Naive thymus-derived CD8-positive, alpha-beta T cell (primary cell): Measurements from ENCODE around the gene CATSPER4. TPM values are rescaled to one million over a fixed set of nuclear protein-coding genes. Genes with fewer than 3 reads are reported as not detected.
"Not testable (repeated sequence)": the region's sequence is repeated elsewhere in the genome, so short reads cannot be mapped to it uniquely, and the experiment has no call there.

ENCODE experiments used
- ATAC-seq, 2 donors: fragments of 150-1000 bp; cut with Tn5 transposase in 1 of 2; sonication (Bioruptor Pico), chemical (Tn5 transposase) in 1 of 2; 1 replicate in 1 of 2; 2 replicates in 1 of 2; pipeline ENCODE4 v1.10.0; 2021; ENCODE audit warnings: mild to moderate bottlenecking in 2 of 2, moderate library complexity in 2 of 2
- POLR2A ChIA-PET: fragments of 350-600 bp; sonication (Branson Sonifier 250); formaldehyde crosslinking; loops from one replicate; lab custom pipeline; 2021; ENCODE audit warnings: antibody characterized with exemption; lab: Charles Lee
- DNase-seq, 10 donors: peaks; one replicate each; pipeline versions ENCODE4 v3.0.0 to v3.0.0-alpha.2; 2020 to 2022
- H3K27ac Mint-ChIP-seq, 10 donors: one replicate each; pipeline ENCODE4 v1.8.0; 2020 to 2022; ENCODE audit warnings: mild to moderate bottlenecking in 10 of 10, mixed read lengths in 10 of 10, moderate library complexity in 4 of 10, inconsistent platforms in 1 of 10
- H3K27me3 Mint-ChIP-seq, 5 donors: one replicate each; pipeline ENCODE4 v1.8.0; 2021 to 2022; ENCODE audit warnings: mixed read lengths in 5 of 5
- H3K36me3 Mint-ChIP-seq, 3 donors: one replicate each; pipeline ENCODE4 v1.8.0; 2020 to 2022; ENCODE audit warnings: mixed read lengths in 3 of 3, mild to moderate bottlenecking in 2 of 3, inconsistent platforms in 1 of 3
- H3K4me1 Mint-ChIP-seq, 4 donors: one replicate each; pipeline ENCODE4 v1.8.0; 2021 to 2022; ENCODE audit warnings: mixed read lengths in 4 of 4
- H3K4me3 Mint-ChIP-seq, 10 donors: one replicate each; pipeline ENCODE4 v1.8.0; 2020 to 2022; ENCODE audit warnings: mild to moderate bottlenecking in 10 of 10, mixed read lengths in 10 of 10, moderate library complexity in 6 of 10, inconsistent platforms in 1 of 10
- H3K9me3 Mint-ChIP-seq, 9 donors: one replicate each; pipeline ENCODE4 v1.8.0; 2020 to 2022; ENCODE audit warnings: mixed read lengths in 9 of 9, mild to moderate bottlenecking in 3 of 9, inconsistent platforms in 1 of 9, moderate library complexity in 1 of 9
- polyA plus RNA-seq, 3 donors: library from polyadenylated mRNA; unstranded; fragments of 300-500 nt; fragmentation: Illumina TruSeq; gene quantifications; one replicate each; pipeline ENCODE4 v1.2.3, GENCODE V29; 2021
- total RNA-seq, 8 experiments: library from RNA in 2 of 8; stranded (reverse) in 2 of 8; gene quantifications; one replicate each; pipeline ENCODE4 v1.2.3 and lab custom pipeline; 2021 to 2026

CATSPER4 gene
- total and polyA plus RNA-seq, 5 experiments from 2014 or later: not detected

DNA sequence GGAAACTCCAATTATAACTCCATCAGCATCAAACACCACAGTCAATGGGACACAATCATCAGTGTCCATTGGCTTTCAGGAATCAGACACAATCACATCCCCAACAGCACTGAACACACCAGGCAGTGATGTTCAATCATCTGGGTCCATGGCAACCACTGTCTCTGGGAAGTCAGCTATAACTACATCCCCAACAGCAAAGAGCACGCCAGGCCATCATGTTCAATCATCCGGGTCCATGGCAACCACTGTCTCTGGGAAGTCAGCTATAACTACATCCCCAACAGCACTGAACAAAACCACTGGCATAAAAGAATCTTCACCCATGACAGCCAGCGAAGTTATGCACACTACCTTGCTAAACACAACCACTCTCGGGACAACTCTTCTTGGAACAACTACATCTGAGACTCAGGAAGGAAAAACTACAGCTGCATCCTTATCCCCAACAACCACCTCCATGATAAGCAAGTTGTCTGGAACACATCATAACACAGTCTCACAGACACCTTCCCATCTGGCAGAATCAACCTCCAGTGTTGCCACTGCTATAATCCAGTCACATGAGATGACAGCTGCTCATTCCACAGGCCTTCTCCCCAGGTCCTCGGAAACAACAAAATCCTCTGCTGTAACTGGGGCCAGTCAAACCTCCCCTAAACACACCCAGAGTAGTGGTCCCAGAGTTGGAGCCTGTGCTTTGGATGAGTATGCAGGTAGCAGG is 19.9 kb downstream of the CATSPER4 start:
- Mint-ChIP-seq H3K27me3 (no peaks in the 10 kb centered on the region), H3K36me3 (no peaks in the 10 kb centered on the region), H3K4me3 (no peak overlapping the region), H3K9me3 (no peaks in the 10 kb centered on the region), H3K27ac (no peak overlapping the region), H3K4me1 (no peaks in the 10 kb centered on the region)
- DNase-seq: no peak
- ATAC-seq: no peak
- POLR2A ChIA-PET: no interaction called here

- H3K27me3 Mint-ChIP-seq: no peaks in the 10 kb centered on the region
- H3K4me1 Mint-ChIP-seq: no peaks in the 10 kb centered on the region
- H3K9me3 Mint-ChIP-seq: no peaks in the 10 kb centered on the region
- no peak for ATAC-seq
- no peak overlapping the region for H3K4me3 Mint-ChIP-seq
- POLR2A ChIA-PET: interaction anchor here (0.6 to 0.8 kb wide), 2 partner anchors 20 to 21 kb away, joined by 3 to 5 read pairs; no protein-coding TSS in a partner anchor
- DNase-seq: no peak
- no peak overlapping the region for H3K27ac Mint-ChIP-seq
- no peaks in the 10 kb centered on the region for H3K36me3 Mint-ChIP-seq
Observed at GRCh38 chr1:26212726-26213125, 22.3 kb downstream of the CATSPER4 start.

DNA sequence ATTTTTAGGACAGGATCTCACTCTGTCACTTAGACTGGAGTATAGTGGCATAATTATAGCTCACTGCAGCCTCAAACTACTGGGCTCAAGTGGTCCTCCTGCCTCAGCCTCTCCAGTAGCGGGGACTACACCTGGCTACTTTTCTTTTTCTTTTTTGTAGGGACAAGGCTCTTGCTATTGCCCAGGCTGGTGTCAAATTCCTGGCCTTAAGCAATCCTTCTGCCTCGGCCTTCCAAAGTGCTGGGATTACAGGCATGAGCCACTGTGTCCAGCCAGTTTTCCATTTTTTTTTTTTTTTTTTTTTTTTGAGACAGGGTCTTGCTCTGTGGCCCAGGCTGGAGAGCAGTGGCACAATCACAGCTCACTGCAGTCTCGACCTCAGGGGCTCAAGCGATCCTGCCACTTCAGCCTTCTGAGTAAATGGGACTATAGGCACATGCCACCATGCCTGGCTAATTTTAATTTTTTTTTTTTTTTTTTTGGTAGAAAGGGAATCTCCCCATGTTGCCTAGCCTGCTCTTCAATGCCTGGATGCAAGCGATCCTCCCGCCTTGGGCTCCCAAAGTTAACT is 23.0 kb downstream of the CATSPER4 start:
- ATAC-seq (no peak), DNase-seq (no peak)
- POLR2A ChIA-PET: interaction anchor here (0.6 to 0.8 kb wide), 4 partner anchors 19 to 782 kb away, joined by 3 to 5 read pairs (median 3); no protein-coding TSS in a partner anchor
- H3K4me1 Mint-ChIP-seq: no peaks in the 10 kb centered on the region
- no peak overlapping the region for H3K27ac Mint-ChIP-seq
- H3K36me3 Mint-ChIP-seq: no peaks in the 10 kb centered on the region
- no peak overlapping the region for H3K4me3 Mint-ChIP-seq
- H3K9me3 Mint-ChIP-seq: no peaks in the 10 kb centered on the region
- H3K27me3 Mint-ChIP-seq: no peaks in the 10 kb centered on the region

DNA sequence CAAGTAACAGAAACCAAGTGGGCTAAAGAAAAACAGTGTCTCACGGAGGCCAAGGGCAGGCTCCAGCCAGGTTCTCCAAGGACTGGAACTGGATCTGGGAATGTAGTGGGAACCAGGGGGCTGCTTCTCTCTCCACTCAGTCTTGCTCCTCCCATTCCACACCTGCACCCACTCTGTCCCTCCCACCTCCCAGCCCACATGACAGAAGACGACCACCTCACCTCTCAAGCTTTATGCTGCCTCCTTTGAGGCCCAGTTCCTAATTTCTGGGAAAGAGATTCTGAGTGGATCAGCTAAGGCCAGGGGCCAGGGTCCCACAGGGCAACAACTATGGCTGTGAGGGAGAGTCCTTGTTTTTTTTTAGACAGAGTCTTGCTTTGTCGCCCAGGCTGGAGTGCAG is 24.8 kb downstream of the CATSPER4 start:
- H3K9me3 Mint-ChIP-seq: no peaks in the 10 kb centered on the region
- POLR2A ChIA-PET: no interaction called here
- H3K27ac Mint-ChIP-seq: no peak overlapping the region

DNA sequence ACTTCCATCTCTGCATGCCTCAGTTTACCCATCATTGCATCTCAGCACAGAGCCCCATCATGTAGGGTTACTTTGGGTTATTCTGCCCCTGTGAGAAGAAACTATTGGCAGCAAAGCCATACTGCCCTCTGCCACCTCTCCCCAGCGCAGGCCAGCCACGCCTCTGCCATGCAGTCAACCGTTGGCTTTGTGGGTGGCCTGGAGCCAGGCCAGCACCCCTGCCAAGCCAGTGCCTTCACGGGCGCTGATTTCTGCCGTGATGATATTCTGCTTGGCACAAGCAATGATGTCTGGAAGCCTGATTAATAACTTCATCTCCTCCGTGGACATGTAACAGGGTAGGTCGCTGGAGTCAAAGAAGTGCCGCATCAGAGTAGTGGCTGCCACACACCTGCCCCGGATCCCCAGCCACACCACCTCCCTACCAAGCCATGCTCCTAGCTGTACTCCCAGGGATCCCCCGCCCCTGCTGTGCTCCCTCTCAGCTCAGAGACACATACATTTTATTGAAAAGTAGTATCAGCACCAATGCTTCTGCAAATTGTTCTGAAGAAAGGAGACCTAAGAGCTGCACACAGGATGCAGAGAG is 28.6 kb downstream of the CATSPER4 start:
- POLR2A ChIA-PET: no interaction called here
- H3K36me3 Mint-ChIP-seq: no peaks in the 10 kb centered on the region
- no peak for DNase-seq
- no peak overlapping the region for H3K4me3 Mint-ChIP-seq
- H3K9me3 Mint-ChIP-seq: no peaks in the 10 kb centered on the region
- no peak overlapping the region for H3K27ac Mint-ChIP-seq
- H3K4me1 Mint-ChIP-seq: no peaks in the 10 kb centered on the region
- no peak for ATAC-seq
- peaks cover 0 to 7% (median 0%) of the 10 kb centered on the region in 5 donors for H3K27me3 Mint-ChIP-seq

More for the DNA sequence above, 24.8 kb downstream of the CATSPER4 start:
- DNase-seq (no peak), ATAC-seq (no peak)
- peaks cover 0 to 4% (median 0%) of the 10 kb centered on the region in 5 donors for H3K27me3 Mint-ChIP-seq
- H3K36me3 Mint-ChIP-seq: no peaks in the 10 kb centered on the region
- no peaks in the 10 kb centered on the region for H3K4me1 Mint-ChIP-seq
- H3K4me3 Mint-ChIP-seq: no peak overlapping the region

- Mint-ChIP-seq H3K27ac (no peak overlapping the region), H3K4me1 (peaks cover 0 to 8% (median 3%) of the 10 kb centered on the region in 4 donors), H3K4me3 (no peak overlapping the region), H3K9me3 (no peaks in the 10 kb centered on the region), H3K36me3 (no peaks in the 10 kb centered on the region), H3K27me3 (peaks cover 0 to 7% (median 1%) of the 10 kb centered on the region in 5 donors)
- ATAC-seq: no peak
- POLR2A ChIA-PET: no interaction called here
- DNase-seq: no peak
Observed at GRCh38 chr1:26220199-26220912, 30.0 kb downstream of the CATSPER4 start.

GRCh38 chr1:26221094-26221493 is 30.7 kb downstream of the CATSPER4 start:
- no peak overlapping the region for H3K4me3 Mint-ChIP-seq
- H3K27ac Mint-ChIP-seq: peak overlapping the region in 1 of 10 donors; percentile 44
- POLR2A ChIA-PET: no interaction called here
- no peaks in the 10 kb centered on the region for H3K9me3 Mint-ChIP-seq
- H3K27me3 Mint-ChIP-seq: peaks cover 2 to 13% (median 9%) of the 10 kb centered on the region in 5 donors
- H3K4me1 Mint-ChIP-seq: peaks cover 6 to 15% (median 11%) of the 10 kb centered on the region in 4 donors
- no peak for ATAC-seq
- H3K36me3 Mint-ChIP-seq: no peaks in the 10 kb centered on the region
- DNase-seq: no peak

DNA sequence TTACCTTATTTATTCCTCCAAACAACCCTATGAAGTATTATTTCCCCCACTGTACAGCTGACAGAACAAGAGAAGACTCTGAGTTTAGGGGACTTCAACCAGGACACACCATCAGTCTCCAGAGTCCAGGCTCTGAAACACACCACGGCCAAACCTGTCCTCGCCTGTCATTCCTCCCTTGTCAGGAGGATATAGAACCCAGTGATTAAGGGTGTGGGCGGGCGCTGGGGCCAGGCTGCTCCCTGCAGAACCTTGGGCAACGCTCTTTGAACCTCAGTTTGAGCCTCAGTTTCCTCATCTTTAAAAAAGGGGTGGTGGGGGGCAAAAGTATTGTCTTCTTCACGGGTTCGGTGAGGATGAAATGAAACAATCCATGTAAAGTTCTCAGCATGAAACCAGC is 34.2 kb downstream of the CATSPER4 start:
- H3K4me1 Mint-ChIP-seq: peaks cover 6 to 18% (median 13%) of the 10 kb centered on the region in 4 donors
- DNase-seq (no peak), ATAC-seq (no peak)
- no peaks in the 10 kb centered on the region for H3K36me3 Mint-ChIP-seq
- POLR2A ChIA-PET: interaction anchor here (0.7 kb wide), 1 partner anchor 426 kb away, joined by 7 read pairs; no protein-coding TSS in a partner anchor
- peak overlapping the region in 1 of 10 donors; percentile 52 for H3K27ac Mint-ChIP-seq
- H3K4me3 Mint-ChIP-seq: peak overlapping the region; percentile 14 to 85 (median 74)
- peaks cover 6 to 22% (median 17%) of the 10 kb centered on the region in 5 donors for H3K27me3 Mint-ChIP-seq
- H3K9me3 Mint-ChIP-seq: no peaks in the 10 kb centered on the region

DNA sequence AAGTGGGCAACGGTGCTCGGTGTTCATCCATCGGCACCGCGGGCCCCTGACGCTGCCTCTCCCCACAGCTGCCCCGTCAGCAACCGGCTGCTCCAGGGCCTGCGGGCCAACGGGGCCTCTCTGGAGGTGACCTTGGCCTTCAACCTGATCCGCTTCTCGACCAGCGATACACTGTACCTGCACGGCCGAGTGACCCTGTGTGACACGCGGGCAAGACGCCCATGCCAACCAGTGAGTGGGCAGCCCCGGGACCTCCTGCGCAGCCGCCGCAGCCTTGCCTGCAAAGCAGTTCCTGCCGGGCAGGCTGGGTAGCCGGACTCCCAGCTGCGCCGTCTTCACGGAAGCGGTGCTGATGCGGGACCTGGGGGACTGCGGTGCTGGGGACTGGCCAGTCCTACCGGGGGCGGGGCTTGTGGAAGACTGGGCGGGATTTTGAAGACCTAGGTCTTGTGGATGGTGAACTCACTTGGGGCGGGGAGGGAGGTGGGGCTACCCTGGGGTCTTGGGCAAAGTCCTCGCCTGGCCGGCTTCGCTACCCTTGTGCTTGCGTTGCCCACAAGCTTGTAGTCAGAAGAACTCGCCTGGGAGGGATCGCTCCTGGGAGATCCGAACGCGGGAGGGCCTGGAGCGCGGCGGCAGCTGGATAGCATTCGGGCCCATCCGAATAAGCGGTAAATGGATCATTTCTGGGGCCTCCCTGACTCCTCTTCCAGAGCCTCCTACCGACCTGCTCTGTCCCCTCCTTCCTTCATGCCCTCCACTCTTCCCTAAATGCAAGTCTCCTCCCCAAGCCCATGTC is 34.8 kb downstream of the CATSPER4 start:
- POLR2A ChIA-PET: interaction anchor here (0.7 kb wide), 1 partner anchor 427 kb away, joined by 7 read pairs; no protein-coding TSS in a partner anchor
- ATAC-seq (peak; percentile 74 to 92), DNase-seq (peak in 6 of 10 donors; percentile 11 to 69 (median 27))
- H3K36me3 Mint-ChIP-seq: no peaks in the 10 kb centered on the region
- H3K27ac Mint-ChIP-seq: peak overlapping the region in 6 of 10 donors; percentile 34 to 71 (median 54)
- H3K27me3 Mint-ChIP-seq: peaks cover 6 to 22% (median 17%) of the 10 kb centered on the region in 5 donors
- peak overlapping the region; percentile 69 to 85 (median 76) for H3K4me3 Mint-ChIP-seq
- H3K9me3 Mint-ChIP-seq: no peaks in the 10 kb centered on the region
- H3K4me1 Mint-ChIP-seq: peaks cover 6 to 18% (median 13%) of the 10 kb centered on the region in 4 donors

DNA sequence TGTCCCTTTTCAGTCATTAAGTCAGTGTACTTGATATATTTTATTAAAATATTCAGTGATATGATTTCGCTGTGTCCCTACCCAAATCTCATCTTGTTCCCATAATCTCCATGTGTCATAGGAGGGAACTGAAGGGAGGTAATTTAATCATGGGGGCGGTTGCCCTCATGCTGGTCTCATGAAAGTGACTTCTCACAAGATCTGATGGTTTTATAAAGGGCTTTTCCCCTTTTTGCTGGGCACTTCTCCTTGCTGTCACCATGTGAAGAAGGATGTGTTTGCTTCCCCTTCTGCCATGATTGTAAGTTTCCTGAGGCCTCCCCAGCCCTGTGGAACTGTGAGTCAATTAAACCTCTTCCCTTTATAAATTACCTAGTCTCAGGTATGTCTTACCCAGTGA is 40.3 kb downstream of the CATSPER4 start:
- POLR2A ChIA-PET: interaction anchor here (1.3 kb wide), 1 partner anchor 92 kb away, joined by 5 read pairs; no protein-coding TSS in a partner anchor

DNA sequence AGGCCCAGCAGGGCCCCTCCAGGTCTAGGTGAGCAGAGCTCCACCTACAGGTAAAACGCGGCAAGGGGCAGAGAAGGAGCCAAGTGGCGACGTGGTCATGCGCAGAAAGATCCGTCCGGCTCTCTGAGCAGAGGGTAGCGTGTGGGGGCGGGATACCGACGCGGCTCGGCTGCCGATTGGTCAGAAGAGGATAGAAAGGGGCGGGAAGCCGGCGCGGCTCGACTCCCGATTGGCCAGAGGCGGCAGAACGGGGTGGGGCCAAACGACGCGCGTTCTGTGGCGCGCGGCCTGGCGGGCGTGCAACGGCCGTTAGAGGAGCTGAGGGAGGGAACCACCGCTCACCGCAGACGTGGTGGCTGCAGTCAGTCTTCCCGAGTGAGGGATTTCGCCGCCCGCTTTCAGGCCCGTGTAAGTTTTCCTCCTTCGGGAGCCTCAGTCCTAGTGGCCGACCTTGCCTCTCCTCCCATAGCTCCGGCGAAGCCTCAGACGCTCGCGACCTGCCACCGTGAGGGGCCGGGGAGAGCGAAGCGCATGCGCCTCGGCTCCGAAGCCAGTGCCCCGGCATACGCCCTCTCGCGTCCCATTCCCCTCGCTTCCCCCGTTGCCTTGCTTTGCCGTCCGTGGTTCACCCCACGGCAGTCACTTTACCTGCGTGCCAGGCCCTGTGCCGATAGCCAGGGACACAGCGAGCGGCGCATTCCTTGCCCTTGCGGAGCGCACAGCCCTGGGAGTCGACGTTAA is 43.7 kb downstream of the CATSPER4 start, which contains the start of gene CEP85:
CEP85 (plus strand) TSS at position 298 of the 741 bp plus-strand sequence. CDS start 5,584 bp downstream, outside the sequence.
- peak within 1 kb of the TSS; percentile 92 to 99 (median 98) for H3K4me3 Mint-ChIP-seq
- H3K4me1 Mint-ChIP-seq: peaks cover 19 to 40% (median 35%) of the 10 kb centered on the region in 4 donors
- peak; percentile 89 to 92 for ATAC-seq
- peak within 1 kb of the TSS; percentile 80 to 98 (median 96) for H3K27ac Mint-ChIP-seq
- peak; percentile 95 to 99 (median 98) for DNase-seq
- no peaks in the 10 kb centered on the region for H3K9me3 Mint-ChIP-seq
- POLR2A ChIA-PET: interaction anchor here (0.7 to 2.4 kb wide), 18 partner anchors 30 to 458 kb away, joined by 3 to 26 read pairs (median 4); partner anchors contain the start of genes CD52, HMGN2, PDIK1L and SH3BGRL3
- no peaks in the 10 kb centered on the region for H3K36me3 Mint-ChIP-seq
- no peaks in the 10 kb centered on the region for H3K27me3 Mint-ChIP-seq

More for the DNA sequence above, 40.3 kb downstream of the CATSPER4 start:
- H3K27ac Mint-ChIP-seq, H3K4me3 Mint-ChIP-seq, H3K36me3 Mint-ChIP-seq, H3K9me3 Mint-ChIP-seq, DNase-seq, ATAC-seq: not testable (repeated sequence)
- peaks cover 12 to 26% (median 22%) of the 10 kb centered on the region in 4 donors for H3K4me1 Mint-ChIP-seq
- peaks cover 4 to 17% (median 10%) of the 10 kb centered on the region in 5 donors for H3K27me3 Mint-ChIP-seq
